SK-N-DZ (cell line): Measurements from ENCODE around the gene EPC2.
A peak's percentile ranks its signal among the peaks of the same experiment; 100 is the strongest.

ENCODE experiments used
- DNase-seq: peaks from one replicate; pipeline ENCODE4 v3.0.0-alpha.2; 2015; ENCODE audit warnings: low spot score
- small RNA-seq, 2 experiments: library from RNA; depleted of rRNA; stranded (forward); fragments of <200 nt; gene quantifications; one replicate each; pipeline ENCODE3, GENCODE V24; 2014

EPC2 gene

DNA sequence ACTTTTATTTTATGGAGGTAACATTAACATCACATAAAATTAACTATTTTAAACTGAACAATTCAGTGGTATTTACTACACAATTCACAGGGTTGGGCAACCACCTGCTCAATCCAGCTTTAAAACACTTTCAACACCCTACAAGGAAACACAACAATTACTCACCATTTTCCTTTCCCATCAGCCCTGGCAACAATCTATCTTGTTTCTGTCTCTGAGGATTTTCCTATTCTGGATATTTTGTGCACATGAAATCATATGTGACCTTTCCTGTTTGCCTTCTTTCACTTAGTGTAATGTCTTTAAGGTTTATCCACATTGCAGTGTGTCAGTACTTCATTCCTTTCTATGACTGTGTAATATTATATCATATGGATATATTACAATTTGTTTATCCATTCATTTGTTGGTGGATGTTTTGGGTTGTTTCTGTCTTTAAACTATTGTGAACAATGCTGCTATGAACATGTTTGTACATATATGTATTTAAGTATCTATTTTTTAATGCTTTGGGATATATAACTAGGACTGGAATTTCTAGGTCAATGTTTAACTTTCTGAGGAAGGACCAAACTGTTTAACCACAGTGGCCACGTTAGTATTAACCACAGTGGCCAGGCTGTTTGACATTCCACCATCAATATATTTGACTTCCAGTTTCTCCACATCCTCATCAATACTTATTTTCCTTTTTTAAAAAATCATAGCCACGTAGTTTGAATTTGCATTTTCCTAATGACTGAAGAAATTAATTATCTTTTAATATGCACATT lies 158.1 kb downstream of the EPC2 start:
- no peak for DNase-seq

- no peak for DNase-seq
Measured at GRCh38 chr2:148810081-148810480, 165.5 kb downstream of the EPC2 start.

- no peak for DNase-seq
Measured at GRCh38 chr2:148812306-148812705, 167.8 kb downstream of the EPC2 start.

- no peak for DNase-seq
Measured at GRCh38 chr2:148813603-148814065, 169.1 kb downstream of the EPC2 start.

DNA sequence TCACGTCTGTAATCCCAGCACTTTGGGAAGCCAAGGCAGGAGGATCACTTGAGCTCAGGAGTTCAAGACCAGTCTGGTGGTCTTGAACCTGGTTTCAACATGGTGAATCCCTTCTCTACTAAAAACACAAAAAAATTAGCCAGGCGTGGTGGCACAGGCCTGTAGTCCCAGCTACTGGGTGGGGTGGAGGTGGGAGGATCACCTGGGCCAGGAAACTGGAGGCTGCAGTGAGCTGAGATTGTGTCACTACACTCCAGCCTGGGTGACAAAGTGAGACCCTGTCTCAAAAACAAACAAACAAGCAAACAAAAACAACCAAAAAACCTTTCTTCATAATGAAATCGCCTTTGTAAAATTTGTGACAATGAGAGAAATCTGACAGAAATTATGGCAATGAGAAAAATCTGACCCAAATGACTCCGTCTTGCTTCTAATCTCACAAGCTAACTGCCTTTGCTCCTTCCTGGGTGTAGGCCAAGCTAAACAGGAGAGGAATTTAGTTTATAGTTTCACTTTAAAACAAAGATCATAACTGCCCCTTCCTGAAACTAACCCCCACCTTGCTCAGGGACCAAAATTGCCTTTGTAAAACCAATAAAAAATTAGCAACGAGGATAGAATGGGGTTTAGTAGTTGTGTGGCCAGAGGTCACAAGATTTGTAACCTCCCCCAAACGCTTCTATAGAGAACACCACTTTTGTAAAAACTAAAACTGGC lies 169.8 kb downstream of the EPC2 start:
- DNase-seq = no peak

GRCh38 chr2:148814860-148815419 lies 170.4 kb downstream of the EPC2 start:
- no peak for DNase-seq

- DNase-seq = no peak
Measured at GRCh38 chr2:148816176-148816575, 171.6 kb downstream of the EPC2 start.

- peak; percentile 84 for DNase-seq
Measured at GRCh38 chr2:148817210-148817708, 172.7 kb downstream of the EPC2 start.

GRCh38 chr2:148819019-148819585 lies 174.6 kb downstream of the EPC2 start:
- DNase-seq = no peak

GRCh38 chr2:148824190-148824589 lies 179.6 kb downstream of the EPC2 start:
- no peak for DNase-seq

DNA sequence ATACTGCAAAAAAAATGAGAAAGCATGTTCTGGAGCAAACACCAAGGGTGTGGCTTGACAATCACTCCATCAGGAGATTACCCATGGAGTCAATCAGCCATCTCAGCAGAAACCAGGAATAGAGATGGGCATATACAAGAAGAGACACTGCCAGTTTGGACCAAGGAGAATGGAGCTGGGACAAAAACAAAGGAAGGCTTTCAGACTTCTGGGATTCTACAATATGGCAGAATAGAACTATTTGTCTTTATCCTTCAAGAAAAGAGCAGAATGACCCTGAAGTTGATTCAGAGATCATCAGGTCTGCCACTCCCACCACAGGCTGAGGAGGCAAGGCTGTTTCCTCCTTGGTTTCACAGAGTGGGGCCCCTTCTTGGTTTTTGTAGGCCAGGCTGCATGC lies 182.2 kb downstream of the EPC2 start:
- no peak for DNase-seq

DNA sequence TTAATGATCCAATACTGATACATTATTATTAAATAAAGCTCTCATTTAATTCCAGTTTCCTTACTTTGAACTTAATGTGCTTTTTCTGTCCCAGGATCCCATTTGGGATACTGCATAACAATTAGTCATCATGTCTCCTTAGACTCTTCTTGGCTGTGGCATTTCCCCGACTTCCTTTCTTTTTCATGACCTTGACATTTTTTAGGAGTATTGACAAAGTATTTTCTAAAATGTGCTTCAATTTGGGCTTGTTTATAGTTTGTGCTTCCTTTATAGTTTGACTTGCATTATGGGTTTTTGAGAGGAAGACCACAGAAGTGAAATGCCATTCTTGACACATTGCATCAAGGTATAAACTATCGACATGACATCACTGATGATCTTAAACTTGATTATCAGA lies 184.4 kb downstream of the EPC2 start:
- no peak for DNase-seq

GRCh38 chr2:148829618-148830017 lies 185.1 kb downstream of the EPC2 start:
- DNase-seq = peak; percentile 31

DNA sequence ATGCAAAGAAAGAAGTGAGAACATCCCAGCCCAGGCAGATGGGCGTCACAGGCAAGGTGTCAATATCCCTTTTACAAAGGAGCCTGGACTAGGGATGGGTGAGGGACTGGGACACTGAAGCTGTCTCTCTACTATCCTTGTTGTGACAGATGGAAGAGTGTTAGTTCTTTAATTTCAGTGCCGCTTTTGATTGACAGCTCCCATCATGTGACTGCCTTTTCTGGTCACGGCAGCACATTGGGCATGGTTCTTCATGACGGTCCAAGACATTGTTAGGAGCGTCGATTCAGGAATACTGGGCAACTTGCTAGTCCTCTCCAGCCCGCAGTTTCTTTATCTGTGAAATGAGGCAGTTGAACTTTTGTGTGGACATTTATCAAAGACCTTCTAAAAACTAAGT lies 188.1 kb downstream of the EPC2 start:
- no peak for DNase-seq

Small RNA genes within 50 kb of the gene (small RNA-seq; reads per million reads assigned to genes)
- gene RNU2-9P (0.24 to 1.2 reads per million in 2 experiments), gene RPS29P8 (0 to 0.04 reads per million in 2 experiments)
